ENCODE results near the gene BOLA1. TPM values are rescaled to one million over a fixed set of nuclear protein-coding genes. Genes with fewer than 3 reads are reported as not detected.

BOLA1 gene
- total and polyA plus RNA-seq, 2 of the 13 experiments (the other 11 are each of a cell fraction or from before 2014, with no cell fraction given), result 3.2 to 4.2 TPM

- TF ChIP-seq AKNA (CRISPR knock-in tag; IDR thresholded peaks at IDR 0.05; ENCODE audit: borderline replicate concordance) (0 out of 2 replicates have a peak, but pooled peaks have one; percentile 77), ZNF256 (CRISPR knock-in tag; conservative IDR thresholded peaks at IDR 0.05) (peak; percentile 86; the same call in 1 of the 2 replicates), KIAA2018 (CRISPR knock-in tag; IDR thresholded peaks at IDR 0.05; ENCODE audit: borderline replicate concordance) (no peak), MED13 (CRISPR knock-in tag; IDR thresholded peaks at IDR 0.05) (peak; percentile 79), ZNF839 (CRISPR knock-in tag; IDR thresholded peaks at IDR 0.05; ENCODE audit: borderline replicate concordance) (no peak), CSRNP1 (CRISPR knock-in tag; IDR thresholded peaks at IDR 0.05) (peak; percentile 19; the same call in 1 of the 2 replicates)
- TF ChIP-seq, protein P1, sequence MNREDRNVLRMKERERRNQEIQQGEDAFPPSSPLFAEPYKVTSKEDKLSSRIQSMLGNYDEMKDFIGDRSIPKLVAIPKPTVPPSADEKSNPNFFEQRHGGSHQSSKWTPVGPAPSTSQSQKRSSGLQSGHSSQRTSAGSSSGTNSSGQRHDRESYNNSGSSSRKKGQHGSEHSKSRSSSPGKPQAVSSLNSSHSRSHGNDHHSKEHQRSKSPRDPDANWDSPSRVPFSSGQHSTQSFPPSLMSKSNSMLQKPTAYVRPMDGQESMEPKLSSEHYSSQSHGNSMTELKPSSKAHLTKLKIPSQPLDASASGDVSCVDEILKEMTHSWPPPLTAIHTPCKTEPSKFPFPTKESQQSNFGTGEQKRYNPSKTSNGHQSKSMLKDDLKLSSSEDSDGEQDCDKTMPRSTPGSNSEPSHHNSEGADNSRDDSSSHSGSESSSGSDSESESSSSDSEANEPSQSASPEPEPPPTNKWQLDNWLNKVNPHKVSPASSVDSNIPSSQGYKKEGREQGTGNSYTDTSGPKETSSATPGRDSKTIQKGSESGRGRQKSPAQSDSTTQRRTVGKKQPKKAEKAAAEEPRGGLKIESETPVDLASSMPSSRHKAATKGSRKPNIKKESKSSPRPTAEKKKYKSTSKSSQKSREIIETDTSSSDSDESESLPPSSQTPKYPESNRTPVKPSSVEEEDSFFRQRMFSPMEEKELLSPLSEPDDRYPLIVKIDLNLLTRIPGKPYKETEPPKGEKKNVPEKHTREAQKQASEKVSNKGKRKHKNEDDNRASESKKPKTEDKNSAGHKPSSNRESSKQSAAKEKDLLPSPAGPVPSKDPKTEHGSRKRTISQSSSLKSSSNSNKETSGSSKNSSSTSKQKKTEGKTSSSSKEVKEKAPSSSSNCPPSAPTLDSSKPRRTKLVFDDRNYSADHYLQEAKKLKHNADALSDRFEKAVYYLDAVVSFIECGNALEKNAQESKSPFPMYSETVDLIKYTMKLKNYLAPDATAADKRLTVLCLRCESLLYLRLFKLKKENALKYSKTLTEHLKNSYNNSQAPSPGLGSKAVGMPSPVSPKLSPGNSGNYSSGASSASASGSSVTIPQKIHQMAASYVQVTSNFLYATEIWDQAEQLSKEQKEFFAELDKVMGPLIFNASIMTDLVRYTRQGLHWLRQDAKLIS (CRISPR knock-in tag; IDR thresholded peaks at IDR 0.05), result peak; percentile 80; the same call in 1 of the 2 replicates
Measured at GRCh38 chr1:149886396-149887195, 12.8 kb upstream of the BOLA1 start (continued).

Measured in HepG2 (cell line).